Panc1 (cell line): ENCODE measurements around the gene KANK4. TPM values are rescaled to one million over a fixed set of nuclear protein-coding genes. Genes with fewer than 3 reads are reported as not detected.

Experiments
- ATAC-seq: fragments of 200-7000 bp; cut with Tn5 transposase; 2 replicates; pipeline ENCODE4 v1.9.1; 2020; ENCODE audit warnings: mild to moderate bottlenecking, moderate library complexity
- BruUV-seq: library from RNA; stranded (reverse); fragments of 400-500 nt; replicated peaks from 2 replicates; lab custom pipeline; 2021; lab: Mats Ljungman, UMichigan
- CTCF ChIA-PET: fragments of 300-600 bp; sonication (Branson Sonifier 250); formaldehyde crosslinking; loops from one replicate; lab custom pipeline; 2022; ENCODE audit warnings: antibody characterized with exemption; lab: Charles Lee
- POLR2A ChIA-PET: fragments of 300-600 bp; sonication (Branson Sonifier 250); formaldehyde crosslinking; loops from one replicate; lab custom pipeline; 2022; ENCODE audit warnings: antibody characterized with exemption; lab: Charles Lee
- DNase-seq: peaks from one replicate; pipeline ENCODE4 v3.0.0-alpha.2; 2010; ENCODE audit warnings: low read depth, low spot score
- H3K27ac ChIP-seq: 2 replicates; pipeline ENCODE4 v1.5.1; 2011; ENCODE audit warnings: mild to moderate bottlenecking, low read length, inconsistent platforms
- H3K27me3 ChIP-seq: fragments of 200-500 bp; sonication (Bioruptor generic); 2 replicates; pipeline ENCODE4 v1.6.0; 2014; ENCODE audit warnings: low read length, inconsistent platforms; ENCODE audit not compliant: control insufficient read depth, insufficient read depth
- H3K36me3 ChIP-seq: fragments of 200-500 bp; sonication (Bioruptor generic); 2 replicates; pipeline ENCODE4 v1.5.1; 2014; ENCODE audit warnings: inconsistent platforms, mild to moderate bottlenecking, low read length, moderate library complexity; ENCODE audit not compliant: control insufficient read depth, insufficient read depth
- H3K4me1 ChIP-seq: 2 replicates; pipeline ENCODE4 v1.5.1; 2011; ENCODE audit warnings: inconsistent platforms, mild to moderate bottlenecking, low read length, moderate library complexity; ENCODE audit not compliant: control insufficient read depth, insufficient read depth
- H3K4me3 ChIP-seq, 2 experiments: 2 replicates each; pipeline ENCODE4 v1.5.1; 2011 to 2012; ENCODE audit warnings: low read depth in 2 of 2, low read length in 2 of 2, mild to moderate bottlenecking in 2 of 2, inconsistent platforms in 1 of 2, moderate library complexity in 1 of 2
- H3K9me3 ChIP-seq: fragments of 200-500 bp; sonication (Bioruptor generic); 2 replicates; pipeline ENCODE4 v1.5.1; 2014; ENCODE audit warnings: low read depth, mild to moderate bottlenecking, inconsistent platforms, low read length, moderate library complexity; ENCODE audit not compliant: control insufficient read depth, insufficient read depth
- POLR2AphosphoS5 ChIP-seq: IDR thresholded peaks from 2 replicates; pipeline ENCODE4 v1.6.1; 2012; ENCODE audit warnings: mild to moderate bottlenecking, low read depth, low read length, moderate library complexity
- SIN3A ChIP-seq: IDR thresholded peaks from 2 replicates; pipeline ENCODE4 v1.6.1; 2012; ENCODE audit warnings: low read depth, mild to moderate bottlenecking, low read length, moderate library complexity, borderline replicate concordance; ENCODE audit not compliant: insufficient read depth
- TCF7L2 ChIP-seq: IDR thresholded peaks from 2 replicates; pipeline ENCODE4 v1.6.1; 2011; ENCODE audit warnings: mild to moderate bottlenecking, low read depth, low read length, inconsistent platforms
- in situ Hi-C: cut with HindIII; loops from 2 replicates; pipeline ENCODE4 v1.10.0; 2016; ENCODE audit warnings: low sequenced_read_pairs, low pct_unique_long_range_greater_than_20kb
- intact Hi-C: fragments of 100-400 bp; cut with micrococcal nuclease; formaldehyde crosslinking; loops from one replicate; pipeline ENCODE4 v1.10.0; 2022; ENCODE audit not compliant: unreplicated experiment
- total RNA-seq: library from RNA; stranded (reverse); gene quantifications from one replicate; pipeline ENCODE4 v1.2.1, GENCODE V29; 2021; ENCODE audit not compliant: unreplicated experiment
- TF ChIP-seq, protein P1 (sequence below), 2 experiments: IDR thresholded peaks; 2 replicates each; pipeline ENCODE4 v1.6.1; 2011 to 2012; ENCODE audit warnings: low read depth in 2 of 2, control low read depth in 1 of 2, low read length in 1 of 2, mild to moderate bottlenecking in 1 of 2, moderate library complexity in 1 of 2; ENCODE audit not compliant: insufficient read depth in 1 of 2
- TF ChIP-seq, protein P2 (sequence below): fragments of 450-650 bp; IDR thresholded peaks from 2 replicates; pipeline ENCODE4 v1.5.1; 2017; ENCODE audit warnings: mild to moderate bottlenecking

Gene KANK4
- total RNA-seq, 1 experiment from 2014 or later, result 0.18 TPM

DNA sequence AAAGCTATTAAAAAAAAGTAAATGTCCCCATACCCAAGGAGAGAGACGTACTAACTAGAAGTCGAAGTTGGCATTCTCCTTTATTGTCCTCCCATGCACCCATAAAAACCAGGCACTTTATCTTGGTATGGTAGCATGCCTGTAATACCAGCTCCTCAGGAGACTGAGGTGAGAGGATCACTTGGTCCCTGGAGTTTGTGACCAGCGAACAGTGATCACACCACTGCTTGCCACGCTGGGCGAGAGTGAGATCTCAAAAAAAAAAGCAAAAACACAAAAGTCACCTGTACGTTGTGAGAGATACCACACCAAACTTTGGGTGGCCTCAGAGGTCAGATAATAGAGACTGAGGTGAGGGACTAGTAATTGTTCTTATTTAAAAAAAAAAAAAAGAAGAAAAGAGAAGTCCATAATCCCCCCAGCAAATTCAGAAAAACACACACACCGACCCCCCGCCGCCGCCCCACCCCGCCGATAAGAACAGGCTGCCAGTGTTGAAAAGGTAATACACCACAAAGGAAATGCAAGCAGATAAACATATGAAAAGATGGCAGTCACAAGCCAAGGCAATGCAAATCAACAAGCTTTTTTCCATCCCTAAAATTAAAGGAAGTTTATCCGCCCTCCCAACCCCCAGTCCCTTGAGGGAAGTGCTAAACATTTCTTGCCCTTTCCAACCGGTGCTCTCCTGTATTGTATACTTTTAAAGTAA is 121.0 kb downstream of the KANK4 start:
- Histone ChIP-seq H3K27me3 (no peaks in the 10 kb centered on the region; the same call in 1 of the 2 replicates), H3K4me1 (no peaks in the 10 kb centered on the region), H3K36me3 (no peaks in the 10 kb centered on the region), H3K4me3 (no peak overlapping the region), H3K27ac (no peak overlapping the region), H3K9me3 (no peaks in the 10 kb centered on the region)
- intact Hi-C loops, result no loop called here
- DNase-seq (no peak), ATAC-seq (no peak)
- ChIA-PET CTCF (interaction anchor here (0.7 kb wide), 1 partner anchor 205 kb away, joined by 5 read pairs; no protein-coding TSS in a partner anchor), POLR2A (no interaction called here)
- in situ Hi-C loops, result no loop called here
- TF ChIP-seq POLR2AphosphoS5 (no peak), SIN3A (no peak), TCF7L2 (no peak)
- TF ChIP-seq, protein P1, sequence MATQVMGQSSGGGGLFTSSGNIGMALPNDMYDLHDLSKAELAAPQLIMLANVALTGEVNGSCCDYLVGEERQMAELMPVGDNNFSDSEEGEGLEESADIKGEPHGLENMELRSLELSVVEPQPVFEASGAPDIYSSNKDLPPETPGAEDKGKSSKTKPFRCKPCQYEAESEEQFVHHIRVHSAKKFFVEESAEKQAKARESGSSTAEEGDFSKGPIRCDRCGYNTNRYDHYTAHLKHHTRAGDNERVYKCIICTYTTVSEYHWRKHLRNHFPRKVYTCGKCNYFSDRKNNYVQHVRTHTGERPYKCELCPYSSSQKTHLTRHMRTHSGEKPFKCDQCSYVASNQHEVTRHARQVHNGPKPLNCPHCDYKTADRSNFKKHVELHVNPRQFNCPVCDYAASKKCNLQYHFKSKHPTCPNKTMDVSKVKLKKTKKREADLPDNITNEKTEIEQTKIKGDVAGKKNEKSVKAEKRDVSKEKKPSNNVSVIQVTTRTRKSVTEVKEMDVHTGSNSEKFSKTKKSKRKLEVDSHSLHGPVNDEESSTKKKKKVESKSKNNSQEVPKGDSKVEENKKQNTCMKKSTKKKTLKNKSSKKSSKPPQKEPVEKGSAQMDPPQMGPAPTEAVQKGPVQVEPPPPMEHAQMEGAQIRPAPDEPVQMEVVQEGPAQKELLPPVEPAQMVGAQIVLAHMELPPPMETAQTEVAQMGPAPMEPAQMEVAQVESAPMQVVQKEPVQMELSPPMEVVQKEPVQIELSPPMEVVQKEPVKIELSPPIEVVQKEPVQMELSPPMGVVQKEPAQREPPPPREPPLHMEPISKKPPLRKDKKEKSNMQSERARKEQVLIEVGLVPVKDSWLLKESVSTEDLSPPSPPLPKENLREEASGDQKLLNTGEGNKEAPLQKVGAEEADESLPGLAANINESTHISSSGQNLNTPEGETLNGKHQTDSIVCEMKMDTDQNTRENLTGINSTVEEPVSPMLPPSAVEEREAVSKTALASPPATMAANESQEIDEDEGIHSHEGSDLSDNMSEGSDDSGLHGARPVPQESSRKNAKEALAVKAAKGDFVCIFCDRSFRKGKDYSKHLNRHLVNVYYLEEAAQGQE (IDR thresholded peaks at IDR 0.05; ENCODE audit: insufficient read depth in 1 of 2, low read depth in 2 of 2, low read length in 1 of 2), result no peak
- BruUV-seq, result no TSS peak

DNA sequence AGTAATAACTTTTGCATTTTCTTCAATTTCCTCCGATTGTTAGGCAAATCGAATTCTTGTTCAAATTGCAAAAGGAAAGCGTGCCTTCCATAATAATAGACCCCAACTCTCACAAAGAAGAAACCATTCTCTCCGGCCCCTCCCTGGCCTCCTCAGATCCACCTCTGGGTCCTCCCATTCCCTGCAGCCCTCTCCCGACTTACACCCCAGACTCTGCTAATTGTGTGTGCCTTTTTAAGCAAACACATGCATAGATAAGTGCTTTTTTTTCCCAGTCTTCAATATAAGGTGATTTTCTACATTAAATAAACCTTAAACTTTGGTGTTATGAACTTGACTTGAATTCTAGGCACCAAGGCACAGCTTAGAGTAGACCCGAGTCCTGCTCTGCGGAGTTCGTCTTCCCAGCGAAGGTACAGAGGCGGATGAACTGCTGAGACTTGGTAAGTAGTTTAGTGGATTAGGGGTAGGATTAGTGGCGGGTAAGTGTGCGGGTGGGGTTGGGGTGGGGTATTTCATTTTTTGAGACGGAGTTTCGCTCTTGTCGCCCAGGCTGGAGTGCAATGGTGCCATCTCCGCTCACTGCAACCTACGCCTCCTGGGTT is 123.0 kb downstream of the KANK4 start:
- TF ChIP-seq POLR2AphosphoS5 (no peak), TCF7L2 (no peak), SIN3A (no peak)
- TF ChIP-seq, protein P1 (IDR thresholded peaks at IDR 0.05; ENCODE audit: insufficient read depth in 1 of 2, low read depth in 2 of 2, low read length in 1 of 2), result no peak
- TF ChIP-seq, protein P2, sequence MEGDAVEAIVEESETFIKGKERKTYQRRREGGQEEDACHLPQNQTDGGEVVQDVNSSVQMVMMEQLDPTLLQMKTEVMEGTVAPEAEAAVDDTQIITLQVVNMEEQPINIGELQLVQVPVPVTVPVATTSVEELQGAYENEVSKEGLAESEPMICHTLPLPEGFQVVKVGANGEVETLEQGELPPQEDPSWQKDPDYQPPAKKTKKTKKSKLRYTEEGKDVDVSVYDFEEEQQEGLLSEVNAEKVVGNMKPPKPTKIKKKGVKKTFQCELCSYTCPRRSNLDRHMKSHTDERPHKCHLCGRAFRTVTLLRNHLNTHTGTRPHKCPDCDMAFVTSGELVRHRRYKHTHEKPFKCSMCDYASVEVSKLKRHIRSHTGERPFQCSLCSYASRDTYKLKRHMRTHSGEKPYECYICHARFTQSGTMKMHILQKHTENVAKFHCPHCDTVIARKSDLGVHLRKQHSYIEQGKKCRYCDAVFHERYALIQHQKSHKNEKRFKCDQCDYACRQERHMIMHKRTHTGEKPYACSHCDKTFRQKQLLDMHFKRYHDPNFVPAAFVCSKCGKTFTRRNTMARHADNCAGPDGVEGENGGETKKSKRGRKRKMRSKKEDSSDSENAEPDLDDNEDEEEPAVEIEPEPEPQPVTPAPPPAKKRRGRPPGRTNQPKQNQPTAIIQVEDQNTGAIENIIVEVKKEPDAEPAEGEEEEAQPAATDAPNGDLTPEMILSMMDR, result no peak
- Histone ChIP-seq H3K27ac (no peak overlapping the region), H3K36me3 (no peaks in the 10 kb centered on the region), H3K27me3 (no peaks in the 10 kb centered on the region), H3K9me3 (no peaks in the 10 kb centered on the region), H3K4me3 (no peak overlapping the region), H3K4me1 (no peaks in the 10 kb centered on the region)
- in situ Hi-C loops, result no loop called here
- no TSS peak for BruUV-seq
- CTCF ChIA-PET, result no interaction called here
- DNase-seq (no peak), ATAC-seq (no peak)
- POLR2A ChIA-PET, result no interaction called here
- intact Hi-C loops, result no loop called here
